Psoas muscle (tissue), 8 donors: Measurements from ENCODE around the gene NCS1. TPM values are rescaled to one million over a fixed set of nuclear protein-coding genes. Genes with fewer than 3 reads are reported as not detected.
A peak's percentile ranks its signal among the peaks of the same experiment; 100 is the strongest.

ENCODE experiments used
- ATAC-seq, 4 donors: fragments of 200-7000 bp; cut with Tn5 transposase; one replicate each; pipeline ENCODE4 v1.9.1; 2020; ENCODE audit warnings: moderate library complexity in 3 of 4, mild to moderate bottlenecking in 2 of 4
- DNase-seq, 2 donors: peaks; one replicate each; pipeline ENCODE4 v3.0.0-alpha.2; 2020
- H3K27ac ChIP-seq: fragments of 200-600 bp; one replicate; pipeline ENCODE4 v1.8.0; 2022
- H3K27me3 ChIP-seq, 3 donors: fragments of 200-600 bp in 1 of 3; one replicate each; pipeline versions ENCODE4 v1.6.1 to v1.8.0; 2013 to 2022; ENCODE audit warnings: low read length in 2 of 3, mild to moderate bottlenecking in 2 of 3, moderate library complexity in 1 of 3; ENCODE audit not compliant: insufficient read depth in 3 of 3
- H3K36me3 ChIP-seq, 2 donors: fragments of 200-600 bp in 1 of 2; one replicate each; pipeline versions ENCODE4 v1.6.1 to v1.8.0; 2013 to 2022; ENCODE audit warnings: low read depth in 1 of 2, mild to moderate bottlenecking in 1 of 2, moderate library complexity in 1 of 2; ENCODE audit not compliant: insufficient read depth in 1 of 2
- H3K4me1 ChIP-seq: fragments of 200-600 bp; one replicate; pipeline ENCODE4 v1.8.0; 2022
- H3K4me3 ChIP-seq: fragments of 200-600 bp; one replicate; pipeline ENCODE4 v1.8.0; 2022; ENCODE audit warnings: mild to moderate bottlenecking
- H3K9me3 ChIP-seq: fragments of 200-600 bp; one replicate; pipeline ENCODE4 v1.8.0; 2022
- WGBS, 3 donors: extraction: QIAGEN DNeasy Blood & Tissue Kit; methylation state at CpG; one replicate each; pipeline versions ENCODE4 v1.1.6 to v1.1.7; 2013; 5-methylcytosine and 5-hydroxymethylcytosine counted together
- intact Hi-C, 2 donors: fragments of 100-400 bp; cut with DNase I; formaldehyde crosslinking; loops; one replicate each; pipeline versions ENCODE4 v1.11.0 to v1.14.2; 2022
- polyA plus RNA-seq, 3 donors: library from polyadenylated mRNA; stranded (reverse); fragments of 200-250 nt; gene quantifications; one replicate each; pipeline ENCODE4 v1.2.3, GENCODE V29; 2013
- total RNA-seq, 4 donors: library from RNA; stranded (reverse); fragmentation: NEBNext Ultra II Directional in 2 of 4; extraction: Animal tissue kit (Norgen Biotek cat#: 25700) in 2 of 4; gene quantifications; one replicate each; pipeline versions ENCODE4 v1.2.1 to v1.2.4, GENCODE V29; 2021 to 2023
- TF ChIP-seq, protein P1 (sequence below): fragments of 200-600 bp; IDR thresholded peaks from one replicate; pipeline ENCODE4 v1.8.0; 2022; ENCODE audit warnings: antibody characterized with exemption
- donor health status: healthy with polysubstance abuse.
- donor health status: DM: no; HTN: no; CAD: no; lungs with moderate emphysema.
- donor health status: Bipolar disorder and iron deficiency.
- donor health status: healthy.
- donor health status: DM: yes; HTN: yes; CAD: no.
- donor health status: DM: no; HTN: no; CAD: no.
- donor health status: DM: no; HTN: no; CAD: no.
- donor health status: DM: yes; HTN: yes; CAD: no.

NCS1 gene
- total and polyA plus RNA-seq, 7 donors = 2.9 to 7.5 (median 3.8) TPM

DNA sequence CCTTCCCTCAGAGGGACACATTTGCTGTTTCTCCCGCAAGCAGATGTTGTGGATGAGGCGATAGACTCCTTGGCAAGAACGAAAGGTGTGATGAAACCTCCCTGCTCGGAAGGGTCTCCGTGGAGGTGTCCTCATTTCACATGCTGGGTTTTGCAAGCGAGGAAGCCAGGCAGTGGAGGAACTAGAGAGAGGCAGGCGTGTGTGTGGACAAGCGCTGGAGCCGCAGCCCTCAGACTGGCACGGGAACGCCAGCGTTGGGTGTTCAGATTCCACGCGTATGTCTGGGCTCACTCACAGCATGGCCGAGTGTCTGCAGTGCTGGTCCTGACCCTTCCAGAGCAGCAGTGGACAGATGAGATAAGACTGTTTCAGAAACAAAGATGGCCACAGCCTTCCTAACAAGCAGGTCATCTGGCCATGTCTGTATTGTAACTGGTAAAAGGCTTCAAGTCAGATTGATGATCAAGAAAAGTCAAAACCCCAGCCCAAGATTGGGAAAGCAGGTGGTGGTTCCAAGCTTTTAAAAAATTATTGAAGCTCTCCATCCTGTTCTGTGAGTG lies 35.0 kb upstream of the NCS1 start:
- H3K36me3 ChIP-seq = peaks cover 0 to 28% of the 10 kb centered on the region in 2 donors
- TF ChIP-seq, protein P1, sequence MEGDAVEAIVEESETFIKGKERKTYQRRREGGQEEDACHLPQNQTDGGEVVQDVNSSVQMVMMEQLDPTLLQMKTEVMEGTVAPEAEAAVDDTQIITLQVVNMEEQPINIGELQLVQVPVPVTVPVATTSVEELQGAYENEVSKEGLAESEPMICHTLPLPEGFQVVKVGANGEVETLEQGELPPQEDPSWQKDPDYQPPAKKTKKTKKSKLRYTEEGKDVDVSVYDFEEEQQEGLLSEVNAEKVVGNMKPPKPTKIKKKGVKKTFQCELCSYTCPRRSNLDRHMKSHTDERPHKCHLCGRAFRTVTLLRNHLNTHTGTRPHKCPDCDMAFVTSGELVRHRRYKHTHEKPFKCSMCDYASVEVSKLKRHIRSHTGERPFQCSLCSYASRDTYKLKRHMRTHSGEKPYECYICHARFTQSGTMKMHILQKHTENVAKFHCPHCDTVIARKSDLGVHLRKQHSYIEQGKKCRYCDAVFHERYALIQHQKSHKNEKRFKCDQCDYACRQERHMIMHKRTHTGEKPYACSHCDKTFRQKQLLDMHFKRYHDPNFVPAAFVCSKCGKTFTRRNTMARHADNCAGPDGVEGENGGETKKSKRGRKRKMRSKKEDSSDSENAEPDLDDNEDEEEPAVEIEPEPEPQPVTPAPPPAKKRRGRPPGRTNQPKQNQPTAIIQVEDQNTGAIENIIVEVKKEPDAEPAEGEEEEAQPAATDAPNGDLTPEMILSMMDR = no peak
- H3K27me3 ChIP-seq = no peaks in the 10 kb centered on the region
- 90 to 96% (median 93%) methylated on average over 15 of the region's 15 CpGs for WGBS, 3 donors
- DNase-seq (peak in 1 of 2 donors; percentile 66), ATAC-seq (peak in 2 of 4 donors; percentile 16 to 37)
- H3K27ac ChIP-seq = no peak overlapping the region
- intact Hi-C loops = no loop called here
- H3K4me3 ChIP-seq = no peak overlapping the region
- no peaks in the 10 kb centered on the region for H3K9me3 ChIP-seq
- H3K4me1 ChIP-seq = peaks cover 9% of the 10 kb centered on the region

- 72 to 80% (median 74%) methylated on average over 11 of the region's 11 CpGs for WGBS, 3 donors
- Histone ChIP-seq H3K9me3 (no peaks in the 10 kb centered on the region), H3K4me1 (peaks cover 9% of the 10 kb centered on the region), H3K27ac (no peak overlapping the region), H3K4me3 (no peak overlapping the region), H3K27me3 (no peaks in the 10 kb centered on the region), H3K36me3 (peaks cover 0 to 28% of the 10 kb centered on the region in 2 donors)
- no peak for DNase-seq
- intact Hi-C loops = no loop called here
- ATAC-seq = no peak
- TF ChIP-seq, protein P1 = no peak
Measured at GRCh38 chr9:130137641-130138081, 34.5 kb upstream of the NCS1 start.

DNA sequence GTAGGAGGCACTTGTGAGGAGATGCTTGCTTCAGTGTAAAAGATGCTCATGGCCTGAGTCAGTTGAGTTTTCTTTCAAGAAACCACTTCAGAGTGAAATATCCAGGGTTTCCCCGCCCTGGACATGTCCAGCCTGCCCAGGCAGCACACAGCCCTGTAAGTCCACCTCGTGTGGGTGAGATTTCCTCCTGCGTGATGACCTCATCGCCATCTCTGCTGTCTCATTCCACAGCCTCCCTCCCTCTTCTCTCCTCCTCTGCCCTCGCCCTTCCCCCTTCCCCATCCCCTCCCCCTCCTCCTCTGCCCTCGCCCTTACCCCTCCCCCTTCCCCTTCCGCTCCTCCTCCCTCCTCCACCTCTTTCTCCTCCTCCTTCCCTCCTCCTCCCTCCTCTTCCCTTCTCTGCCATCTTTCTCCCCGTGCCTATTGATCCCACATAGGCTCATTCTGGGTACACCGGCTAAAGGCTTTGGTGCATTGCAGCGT lies 34.0 kb upstream of the NCS1 start:
- Histone ChIP-seq H3K4me3 (no peak overlapping the region), H3K4me1 (peaks cover 9% of the 10 kb centered on the region), H3K27me3 (no peaks in the 10 kb centered on the region), H3K27ac (no peak overlapping the region), H3K36me3 (peaks cover 0 to 22% of the 10 kb centered on the region in 2 donors), H3K9me3 (no peaks in the 10 kb centered on the region)
- DNase-seq = peak; percentile 44 to 57
- WGBS, 3 donors = 40 to 49% (median 42%) methylated on average over 8 to 10 of the region's 10 CpGs
- ATAC-seq = peak; percentile 39 to 65 (median 60)
- intact Hi-C loops = no loop called here
- TF ChIP-seq, protein P1 = no peak

GRCh38 chr9:130138791-130139190 lies 33.4 kb upstream of the NCS1 start:
- H3K36me3 ChIP-seq = peaks cover 0 to 17% of the 10 kb centered on the region in 2 donors
- TF ChIP-seq, protein P1 = no peak
- DNase-seq (peak; percentile 58 to 70), ATAC-seq (peak in 3 of 4 donors; percentile 67 to 71 (median 70))
- H3K4me1 ChIP-seq = peaks cover 9% of the 10 kb centered on the region
- no peak overlapping the region for H3K27ac ChIP-seq
- 36 to 44% (median 39%) methylated on average over 6 of the region's 6 CpGs for WGBS, 3 donors
- peaks cover 0 to 5% (median 0%) of the 10 kb centered on the region in 3 donors for H3K27me3 ChIP-seq
- no peaks in the 10 kb centered on the region for H3K9me3 ChIP-seq
- intact Hi-C loops = no loop called here
- no peak overlapping the region for H3K4me3 ChIP-seq

GRCh38 chr9:130139251-130139650 lies 33.0 kb upstream of the NCS1 start:
- DNase-seq (no peak), ATAC-seq (no peak)
- Histone ChIP-seq H3K36me3 (peaks cover 0 to 17% of the 10 kb centered on the region in 2 donors), H3K4me3 (no peak overlapping the region), H3K9me3 (no peaks in the 10 kb centered on the region), H3K4me1 (peaks cover 9% of the 10 kb centered on the region), H3K27me3 (peaks cover 0 to 10% (median 0%) of the 10 kb centered on the region in 3 donors), H3K27ac (no peak overlapping the region)
- TF ChIP-seq, protein P1 = no peak
- WGBS, 3 donors = 75 to 84% (median 82%) methylated on average over 10 of the region's 10 CpGs
- intact Hi-C loops = no loop called here
